ENCODE results near the gene RNF212B. TPM values are rescaled to one million over a fixed set of nuclear protein-coding genes. Genes with fewer than 3 reads are reported as not detected.

RNF212B gene
- total and polyA plus RNA-seq, 2 of the 13 experiments (the other 11 are each of a cell fraction or from before 2014, with no cell fraction given), result 0.05 TPM; not detected in 1

DNA sequence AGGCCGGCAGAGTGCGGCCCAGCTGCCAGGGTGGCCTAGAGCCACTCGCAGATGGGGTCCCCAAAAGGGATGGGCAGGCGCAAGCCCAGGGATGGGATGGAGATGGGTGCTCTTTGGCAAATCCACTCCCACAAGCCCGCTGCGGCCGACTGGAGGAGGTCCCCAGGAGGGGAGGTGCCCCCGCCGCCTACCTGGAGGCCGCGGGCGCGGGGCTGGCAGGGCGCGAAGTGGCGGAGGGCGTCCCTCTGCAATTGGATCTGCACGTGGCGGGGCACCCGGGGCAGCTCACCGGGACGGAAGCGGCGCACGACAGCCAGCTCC is 64.2 kb downstream of the RNF212B start (continued):
- TF ChIP-seq ZSCAN12 (CRISPR knock-in tag; IDR thresholded peaks at IDR 0.05), result peak; percentile 98
- TF ChIP-seq ZBTB7B (CRISPR knock-in tag; IDR thresholded peaks at IDR 0.05), result peak; percentile 66; the same call in 1 of the 2 replicates
- TF ChIP-seq RAD21 (CRISPR knock-in tag; IDR thresholded peaks at IDR 0.05), result no peak; the same call in 1 of the 2 replicates
- no peak for TF ChIP-seq ZXDC (CRISPR knock-in tag; IDR thresholded peaks at IDR 0.05)
- no peak for TF ChIP-seq RFX1 (IDR thresholded peaks at IDR 0.05)
- TF ChIP-seq, protein P1, sequence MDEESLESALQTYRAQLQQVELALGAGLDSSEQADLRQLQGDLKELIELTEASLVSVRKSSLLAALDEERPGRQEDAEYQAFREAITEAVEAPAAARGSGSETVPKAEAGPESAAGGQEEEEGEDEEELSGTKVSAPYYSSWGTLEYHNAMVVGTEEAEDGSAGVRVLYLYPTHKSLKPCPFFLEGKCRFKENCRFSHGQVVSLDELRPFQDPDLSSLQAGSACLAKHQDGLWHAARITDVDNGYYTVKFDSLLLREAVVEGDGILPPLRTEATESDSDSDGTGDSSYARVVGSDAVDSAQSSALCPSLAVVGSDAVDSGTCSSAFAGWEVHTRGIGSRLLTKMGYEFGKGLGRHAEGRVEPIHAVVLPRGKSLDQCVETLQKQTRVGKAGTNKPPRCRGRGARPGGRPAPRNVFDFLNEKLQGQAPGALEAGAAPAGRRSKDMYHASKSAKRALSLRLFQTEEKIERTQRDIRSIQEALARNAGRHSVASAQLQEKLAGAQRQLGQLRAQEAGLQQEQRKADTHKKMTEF (CRISPR knock-in tag; IDR thresholded peaks at IDR 0.05), result peak; percentile 95
- TF ChIP-seq ZNF598 (CRISPR knock-in tag; IDR thresholded peaks at IDR 0.05; ENCODE audit: borderline replicate concordance), result no peak
- peak; percentile 99 for TF ChIP-seq ZNF563 (CRISPR knock-in tag; IDR thresholded peaks at IDR 0.05)
- TF ChIP-seq DRAP1 (CRISPR knock-in tag; IDR thresholded peaks at IDR 0.05), result peak; percentile 84
- no peak for TF ChIP-seq RCOR2 (CRISPR knock-in tag; IDR thresholded peaks at IDR 0.05)
- TF ChIP-seq ZNF788 (CRISPR knock-in tag; IDR thresholded peaks at IDR 0.05; ENCODE audit: borderline replicate concordance), result peak; percentile 49; the same call in 1 of the 2 replicates
- TF ChIP-seq, protein P2, sequence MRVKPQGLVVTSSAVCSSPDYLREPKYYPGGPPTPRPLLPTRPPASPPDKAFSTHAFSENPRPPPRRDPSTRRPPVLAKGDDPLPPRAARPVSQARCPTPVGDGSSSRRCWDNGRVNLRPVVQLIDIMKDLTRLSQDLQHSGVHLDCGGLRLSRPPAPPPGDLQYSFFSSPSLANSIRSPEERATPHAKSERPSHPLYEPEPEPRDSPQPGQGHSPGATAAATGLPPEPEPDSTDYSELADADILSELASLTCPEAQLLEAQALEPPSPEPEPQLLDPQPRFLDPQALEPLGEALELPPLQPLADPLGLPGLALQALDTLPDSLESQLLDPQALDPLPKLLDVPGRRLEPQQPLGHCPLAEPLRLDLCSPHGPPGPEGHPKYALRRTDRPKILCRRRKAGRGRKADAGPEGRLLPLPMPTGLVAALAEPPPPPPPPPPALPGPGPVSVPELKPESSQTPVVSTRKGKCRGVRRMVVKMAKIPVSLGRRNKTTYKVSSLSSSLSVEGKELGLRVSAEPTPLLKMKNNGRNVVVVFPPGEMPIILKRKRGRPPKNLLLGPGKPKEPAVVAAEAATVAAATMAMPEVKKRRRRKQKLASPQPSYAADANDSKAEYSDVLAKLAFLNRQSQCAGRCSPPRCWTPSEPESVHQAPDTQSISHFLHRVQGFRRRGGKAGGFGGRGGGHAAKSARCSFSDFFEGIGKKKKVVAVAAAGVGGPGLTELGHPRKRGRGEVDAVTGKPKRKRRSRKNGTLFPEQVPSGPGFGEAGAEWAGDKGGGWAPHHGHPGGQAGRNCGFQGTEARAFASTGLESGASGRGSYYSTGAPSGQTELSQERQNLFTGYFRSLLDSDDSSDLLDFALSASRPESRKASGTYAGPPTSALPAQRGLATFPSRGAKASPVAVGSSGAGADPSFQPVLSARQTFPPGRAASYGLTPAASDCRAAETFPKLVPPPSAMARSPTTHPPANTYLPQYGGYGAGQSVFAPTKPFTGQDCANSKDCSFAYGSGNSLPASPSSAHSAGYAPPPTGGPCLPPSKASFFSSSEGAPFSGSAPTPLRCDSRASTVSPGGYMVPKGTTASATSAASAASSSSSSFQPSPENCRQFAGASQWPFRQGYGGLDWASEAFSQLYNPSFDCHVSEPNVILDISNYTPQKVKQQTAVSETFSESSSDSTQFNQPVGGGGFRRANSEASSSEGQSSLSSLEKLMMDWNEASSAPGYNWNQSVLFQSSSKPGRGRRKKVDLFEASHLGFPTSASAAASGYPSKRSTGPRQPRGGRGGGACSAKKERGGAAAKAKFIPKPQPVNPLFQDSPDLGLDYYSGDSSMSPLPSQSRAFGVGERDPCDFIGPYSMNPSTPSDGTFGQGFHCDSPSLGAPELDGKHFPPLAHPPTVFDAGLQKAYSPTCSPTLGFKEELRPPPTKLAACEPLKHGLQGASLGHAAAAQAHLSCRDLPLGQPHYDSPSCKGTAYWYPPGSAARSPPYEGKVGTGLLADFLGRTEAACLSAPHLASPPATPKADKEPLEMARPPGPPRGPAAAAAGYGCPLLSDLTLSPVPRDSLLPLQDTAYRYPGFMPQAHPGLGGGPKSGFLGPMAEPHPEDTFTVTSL (CRISPR knock-in tag; IDR thresholded peaks at IDR 0.05; ENCODE audit: borderline replicate concordance), result no peak
- peak; percentile 67; the same call in 1 of the 2 replicates for TF ChIP-seq ZMYM3 (CRISPR knock-in tag; IDR thresholded peaks at IDR 0.05)
- TF ChIP-seq, protein P3, sequence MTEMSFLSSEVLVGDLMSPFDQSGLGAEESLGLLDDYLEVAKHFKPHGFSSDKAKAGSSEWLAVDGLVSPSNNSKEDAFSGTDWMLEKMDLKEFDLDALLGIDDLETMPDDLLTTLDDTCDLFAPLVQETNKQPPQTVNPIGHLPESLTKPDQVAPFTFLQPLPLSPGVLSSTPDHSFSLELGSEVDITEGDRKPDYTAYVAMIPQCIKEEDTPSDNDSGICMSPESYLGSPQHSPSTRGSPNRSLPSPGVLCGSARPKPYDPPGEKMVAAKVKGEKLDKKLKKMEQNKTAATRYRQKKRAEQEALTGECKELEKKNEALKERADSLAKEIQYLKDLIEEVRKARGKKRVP (CRISPR knock-in tag; IDR thresholded peaks at IDR 0.05), result no peak
- 0 out of 2 replicates have a peak, but pooled peaks have one; percentile 95 for TF ChIP-seq EEA1 (CRISPR knock-in tag; IDR thresholded peaks at IDR 0.05; ENCODE audit: borderline replicate concordance)
- TF ChIP-seq ZNF737 (CRISPR knock-in tag; IDR thresholded peaks at IDR 0.05; ENCODE audit: borderline replicate concordance), result no peak

Measured in HepG2 (cell line).